HUES48 (cell line): ENCODE results near the gene BPTF.
"Not testable (repeated sequence)": the region's sequence is repeated elsewhere in the genome, so short reads cannot be mapped to it uniquely, and the experiment has no call there.

Experiments used
- H3K27ac ChIP-seq: one replicate; pipeline ENCODE4 v1.7.0; 2013; ENCODE audit warnings: low read depth, low read length, inconsistent platforms
- H3K27me3 ChIP-seq: 2 replicates; pipeline ENCODE4 v1.6.1; 2013; ENCODE audit warnings: mild to moderate bottlenecking, low read length; ENCODE audit not compliant: control insufficient read depth, insufficient read depth
- H3K36me3 ChIP-seq: 2 replicates; pipeline ENCODE4 v1.6.1; 2013; ENCODE audit warnings: low read length; ENCODE audit not compliant: control insufficient read depth, insufficient read depth
- H3K4me1 ChIP-seq: 2 replicates; pipeline ENCODE4 v1.6.1; 2013; ENCODE audit warnings: mild to moderate bottlenecking, low read length; ENCODE audit not compliant: control insufficient read depth, insufficient read depth
- H3K4me3 ChIP-seq: 2 replicates; pipeline ENCODE4 v1.5.1; 2013; ENCODE audit warnings: mild to moderate bottlenecking, low read depth, low read length
- H3K9ac ChIP-seq: 2 replicates; pipeline ENCODE4 v1.6.1; 2013; ENCODE audit warnings: mild to moderate bottlenecking, low read depth, low read length, moderate library complexity
- H3K9me3 ChIP-seq: 2 replicates; pipeline ENCODE4 v1.6.1; 2013; ENCODE audit warnings: low read length; ENCODE audit not compliant: control insufficient read depth, insufficient read depth

BPTF gene

DNA sequence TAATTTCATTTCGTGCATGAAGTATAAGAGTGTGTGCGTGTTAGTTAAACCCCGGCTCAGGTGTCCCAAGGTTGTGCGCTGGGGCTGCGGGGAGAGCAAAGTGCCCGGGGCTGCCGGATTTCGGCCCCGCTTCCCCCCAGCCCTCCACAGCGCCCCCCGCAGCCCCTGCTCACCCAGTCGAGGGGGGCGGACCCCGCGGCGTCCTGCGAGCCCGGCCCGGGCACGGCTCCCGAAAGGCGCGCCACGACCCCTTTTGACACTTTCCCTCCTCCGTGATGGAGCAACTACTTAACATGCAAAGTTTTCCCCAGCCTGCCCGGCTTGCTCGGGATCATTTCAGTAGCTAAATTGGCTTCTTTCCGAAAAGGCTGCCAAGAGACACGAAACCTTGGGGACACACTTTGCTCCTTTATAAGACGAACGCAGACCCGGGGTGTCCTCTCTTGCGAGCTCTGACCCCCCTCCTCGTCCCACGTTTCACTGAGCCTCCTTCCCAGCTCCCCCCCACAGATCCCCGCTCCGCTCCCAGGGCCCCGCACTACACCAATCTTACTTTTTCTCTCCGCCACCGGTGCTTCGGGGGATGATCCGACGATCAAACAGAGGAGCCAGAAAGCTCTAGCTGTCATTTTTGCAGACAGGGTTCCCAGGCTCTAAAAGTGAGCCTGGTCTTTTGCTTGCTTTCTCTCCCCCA is 170.4 kb downstream of the BPTF start:
- no peak overlapping the region for H3K27ac ChIP-seq
- H3K9ac ChIP-seq, result no peak overlapping the region
- peaks cover 12% of the 10 kb centered on the region for H3K4me1 ChIP-seq
- H3K4me3 ChIP-seq, result peak overlapping the region; percentile 81
- peaks cover 27% of the 10 kb centered on the region for H3K27me3 ChIP-seq
- no peaks in the 10 kb centered on the region for H3K36me3 ChIP-seq
- H3K9me3 ChIP-seq, result no peaks in the 10 kb centered on the region

DNA sequence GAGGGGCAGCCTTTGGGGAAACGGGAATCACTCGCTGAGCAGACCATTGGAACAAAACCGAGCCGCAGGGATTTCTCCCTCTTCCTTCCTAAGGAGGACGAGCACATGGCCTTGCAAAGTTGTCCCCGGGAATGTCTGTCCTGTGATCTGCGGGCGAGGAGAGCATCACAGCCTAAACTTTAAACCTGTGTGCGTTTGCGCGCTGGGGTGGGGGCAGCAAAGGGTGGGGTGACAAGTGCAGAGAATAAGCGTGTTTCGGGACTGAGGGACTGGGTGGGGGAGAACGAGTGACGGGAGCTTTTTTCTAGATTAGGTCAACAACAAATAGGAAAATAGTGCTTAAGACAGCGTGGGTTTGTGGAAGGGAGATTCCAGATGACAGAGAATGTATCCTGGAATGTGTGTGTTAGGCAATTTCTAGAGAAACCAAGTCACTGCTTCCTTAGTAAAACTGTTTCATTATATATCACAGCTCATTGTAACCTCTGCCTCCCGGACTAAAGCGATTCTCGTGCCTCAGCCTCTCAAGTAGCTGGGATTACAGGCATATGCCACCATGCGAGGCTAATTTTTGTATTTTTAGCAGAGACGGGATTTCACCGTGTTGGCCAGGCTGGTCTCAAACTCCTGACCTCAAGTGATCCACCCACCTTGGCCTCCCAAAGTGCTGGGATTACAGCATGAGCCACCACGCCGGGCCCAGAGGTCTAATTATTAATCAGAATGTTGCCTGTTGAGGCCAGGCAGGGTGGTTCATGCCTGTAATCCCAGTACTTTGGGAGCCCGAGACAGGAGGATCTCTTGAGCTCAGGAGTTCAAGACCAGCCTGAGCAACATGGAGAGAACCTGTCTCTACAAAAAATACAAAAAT is 171.2 kb downstream of the BPTF start, which contains the start of gene C17orf58:
C17orf58 (minus strand) TSS at position 169 of the 871 bp plus-strand sequence. CDS start 271 bp downstream, outside the sequence.
- H3K9me3 ChIP-seq, H3K9ac ChIP-seq, H3K36me3 ChIP-seq, H3K27ac ChIP-seq: not testable (repeated sequence)
- Histone ChIP-seq H3K4me1 (peaks cover 12% of the 10 kb centered on the region), H3K27me3 (peaks cover 27% of the 10 kb centered on the region), H3K4me3 (peak within 1 kb of the TSS; percentile 81)

DNA sequence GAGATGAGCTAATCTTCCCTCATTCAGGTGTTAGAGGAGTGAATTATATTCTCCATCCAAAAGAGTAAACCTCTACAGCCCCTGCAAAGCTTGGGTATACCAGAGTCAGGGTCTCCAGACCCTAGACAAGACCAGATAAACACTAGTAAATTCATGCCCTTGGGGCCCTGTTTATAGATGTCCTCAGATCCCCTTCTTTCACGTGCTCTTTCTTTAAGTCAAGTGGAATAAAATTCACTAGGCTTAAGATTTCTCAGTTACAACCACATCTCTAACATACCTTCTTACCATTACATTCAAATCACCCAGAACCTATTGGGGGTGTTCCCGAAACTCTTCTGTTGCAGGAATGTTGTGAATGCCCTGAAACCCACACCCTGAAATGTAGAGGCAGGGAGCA is 173.2 kb downstream of the BPTF start:
- peaks cover 27% of the 10 kb centered on the region for H3K27me3 ChIP-seq
- H3K9me3 ChIP-seq, result no peaks in the 10 kb centered on the region
- no peak overlapping the region for H3K27ac ChIP-seq
- peaks cover 12% of the 10 kb centered on the region for H3K4me1 ChIP-seq
- H3K9ac ChIP-seq, result no peak overlapping the region
- no peaks in the 10 kb centered on the region for H3K36me3 ChIP-seq
- no peak overlapping the region for H3K4me3 ChIP-seq

DNA sequence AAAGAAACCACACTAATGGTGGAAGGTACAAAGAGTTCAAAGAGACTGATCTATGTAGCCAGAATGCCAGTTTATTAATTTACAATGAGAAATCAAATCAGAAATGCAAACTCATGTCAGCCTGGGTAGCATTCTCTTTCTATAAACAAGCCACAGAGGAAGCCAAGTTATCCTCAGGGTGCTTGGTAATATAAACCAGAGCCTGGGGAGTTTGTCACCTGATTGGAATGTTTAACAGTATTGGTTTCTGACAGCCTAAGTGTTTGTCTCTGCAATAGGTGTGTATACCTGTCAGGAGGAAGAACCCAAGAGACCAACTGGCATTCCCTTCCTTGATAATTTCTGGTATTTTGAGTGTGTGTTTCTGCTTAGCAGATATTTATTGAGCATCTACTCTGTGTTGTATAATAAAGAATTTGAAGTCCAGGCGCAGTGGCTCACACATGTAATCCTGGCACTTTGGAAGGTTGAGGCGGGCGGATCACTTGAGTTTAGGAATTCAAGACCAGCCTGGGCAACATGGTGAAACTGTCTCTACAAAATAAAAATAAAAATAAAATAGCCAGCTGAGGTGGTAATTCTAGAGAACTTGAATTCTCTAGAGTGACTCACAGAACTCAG is 174.1 kb downstream of the BPTF start:
- H3K27ac ChIP-seq, result no peak overlapping the region
- H3K9ac ChIP-seq, result no peak overlapping the region

DNA sequence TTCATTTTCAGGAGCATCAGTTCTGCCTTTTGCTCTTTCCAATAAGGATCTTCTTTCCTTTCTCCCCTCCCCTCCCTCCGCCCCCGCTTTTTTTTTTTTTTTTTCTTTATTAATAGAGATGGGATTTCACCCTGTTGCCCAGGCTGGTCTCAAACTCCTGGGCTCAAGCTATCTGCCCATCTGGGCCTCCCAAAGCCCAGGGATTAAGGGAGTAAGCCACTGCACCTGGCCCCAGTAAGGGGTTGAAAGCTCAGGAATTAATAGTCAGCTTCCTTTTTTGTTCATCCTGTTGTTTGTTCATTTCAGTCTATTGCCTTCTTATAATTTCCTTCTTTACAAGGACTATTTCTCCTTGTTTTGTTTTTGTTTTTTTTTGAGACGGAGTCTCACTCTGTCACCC is 178.9 kb downstream of the BPTF start:
- Histone ChIP-seq H3K36me3 (no peaks in the 10 kb centered on the region), H3K4me1 (no peaks in the 10 kb centered on the region), H3K9ac (no peak overlapping the region), H3K4me3 (no peak overlapping the region), H3K27me3 (no peaks in the 10 kb centered on the region), H3K9me3 (no peaks in the 10 kb centered on the region), H3K27ac (no peak overlapping the region)

More for the DNA sequence above, 174.1 kb downstream of the BPTF start:
- Histone ChIP-seq H3K9me3 (no peaks in the 10 kb centered on the region), H3K36me3 (no peaks in the 10 kb centered on the region), H3K27me3 (peaks cover 27% of the 10 kb centered on the region), H3K4me3 (no peak overlapping the region), H3K4me1 (peaks cover 9% of the 10 kb centered on the region)

DNA sequence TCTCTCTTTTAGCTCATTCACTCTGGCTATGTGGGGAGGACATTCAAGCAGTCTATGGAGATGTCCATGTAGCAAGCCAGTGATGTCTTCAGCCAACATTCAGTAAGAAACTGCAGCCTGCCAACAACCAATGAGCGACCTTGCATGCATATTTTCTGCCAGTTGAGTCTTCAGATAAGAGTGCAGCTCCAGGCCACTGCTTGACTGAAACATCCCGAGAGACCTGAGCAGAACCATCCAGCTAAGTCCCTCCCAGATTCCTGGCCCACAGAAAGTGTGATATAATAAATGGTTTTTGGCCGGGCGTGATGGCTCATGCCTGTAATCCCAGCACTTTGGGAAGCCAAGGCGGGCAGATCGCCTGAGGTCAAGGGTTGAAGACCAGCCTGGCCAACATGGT is 181.5 kb downstream of the BPTF start:
- H3K27ac ChIP-seq, result no peak overlapping the region
- H3K36me3 ChIP-seq, result no peaks in the 10 kb centered on the region
- no peaks in the 10 kb centered on the region for H3K27me3 ChIP-seq
- H3K9me3 ChIP-seq, result no peaks in the 10 kb centered on the region
- H3K9ac ChIP-seq, result no peak overlapping the region
- H3K4me3 ChIP-seq, result no peak overlapping the region
- no peaks in the 10 kb centered on the region for H3K4me1 ChIP-seq

DNA sequence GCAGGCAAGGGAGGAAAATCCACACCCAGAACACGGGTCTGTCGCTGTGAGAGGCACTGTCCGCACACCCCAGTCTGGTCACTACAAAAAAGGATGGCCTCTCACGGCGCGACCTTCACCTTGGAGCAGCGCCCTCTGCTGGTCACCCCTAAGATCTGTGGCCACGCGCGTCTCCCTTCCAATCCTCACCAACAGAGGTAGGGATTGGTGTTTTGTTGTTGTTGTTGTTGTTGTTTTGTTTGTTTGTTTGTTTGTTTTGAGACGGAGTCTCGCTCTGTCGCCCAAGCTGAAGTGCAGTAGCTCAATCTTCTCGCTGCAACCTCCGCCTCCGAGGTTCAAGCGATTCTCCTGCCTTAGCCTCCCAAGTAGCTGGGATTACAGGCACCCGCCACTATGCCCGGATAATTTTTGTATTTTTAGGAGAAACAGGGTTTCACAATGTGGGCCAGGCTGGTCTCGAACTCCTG is 185.9 kb downstream of the BPTF start:
- no peak overlapping the region for H3K27ac ChIP-seq
- no peaks in the 10 kb centered on the region for H3K36me3 ChIP-seq
- no peak overlapping the region for H3K9ac ChIP-seq
- H3K9me3 ChIP-seq, result no peaks in the 10 kb centered on the region
- H3K4me3 ChIP-seq, result 0 out of 2 replicates have a peak overlapping the region, but pooled peaks have one; percentile 32
- H3K4me1 ChIP-seq, result no peaks in the 10 kb centered on the region
- no peaks in the 10 kb centered on the region for H3K27me3 ChIP-seq

DNA sequence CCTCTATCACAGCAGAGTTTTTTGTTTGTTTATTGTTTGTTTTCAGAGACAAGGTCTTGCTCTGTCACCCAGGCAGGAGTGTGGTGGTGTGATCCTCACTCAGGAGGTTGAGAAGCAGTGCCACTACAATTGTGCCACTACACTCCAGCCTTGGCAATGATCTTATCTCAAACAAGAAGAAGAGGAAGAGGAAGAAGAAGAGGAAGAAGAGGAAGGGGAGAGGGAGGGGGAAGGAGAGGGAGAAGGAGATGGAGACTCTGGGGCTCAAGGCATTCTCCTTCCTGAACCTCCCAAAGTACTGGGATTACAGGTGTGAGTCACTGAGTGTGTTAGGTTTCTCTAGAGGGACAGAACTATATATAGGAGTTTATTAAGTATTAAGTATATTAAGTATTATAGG is 188.1 kb downstream of the BPTF start:
- Histone ChIP-seq H3K27ac (no peak overlapping the region), H3K4me1 (peaks cover 4% of the 10 kb centered on the region; the same call in 1 of the 2 replicates), H3K9ac (no peak overlapping the region), H3K4me3 (no peak overlapping the region), H3K9me3 (no peaks in the 10 kb centered on the region), H3K27me3 (no peaks in the 10 kb centered on the region), H3K36me3 (no peaks in the 10 kb centered on the region)

DNA sequence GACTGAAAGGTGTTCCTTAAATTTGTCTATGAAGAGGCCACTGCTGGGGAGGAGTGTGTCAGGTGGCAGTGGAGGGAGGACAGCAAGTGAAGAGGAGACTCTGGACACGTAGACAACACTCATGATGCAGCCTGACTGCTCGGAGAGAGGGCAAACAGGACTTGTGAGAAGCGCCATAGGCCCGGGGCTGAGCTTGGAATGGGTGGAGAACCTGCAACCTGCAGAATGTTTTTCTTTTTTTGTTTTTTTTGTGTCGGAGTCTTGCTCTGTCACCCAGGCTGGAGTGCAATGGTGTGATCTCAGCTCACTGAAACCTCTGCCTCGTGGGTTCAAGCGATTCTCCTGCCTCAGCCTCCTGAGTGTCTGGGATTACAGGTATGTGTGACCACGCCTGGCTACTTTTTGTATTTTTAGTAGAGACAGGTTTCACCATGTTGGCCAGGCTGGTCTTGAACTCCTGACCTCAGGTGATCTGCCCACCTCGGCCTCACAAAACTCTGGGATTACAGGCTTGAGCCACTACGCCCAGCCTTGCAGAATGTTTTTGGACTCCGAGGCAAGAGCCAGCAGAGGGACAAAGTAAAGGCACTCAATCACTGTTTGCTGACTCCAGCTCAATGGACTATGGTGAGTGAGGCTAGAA is 189.9 kb downstream of the BPTF start:
- Histone ChIP-seq H3K9ac (no peak overlapping the region), H3K27ac (no peak overlapping the region), H3K4me1 (peaks cover 4% of the 10 kb centered on the region; the same call in 1 of the 2 replicates), H3K27me3 (no peaks in the 10 kb centered on the region), H3K36me3 (no peaks in the 10 kb centered on the region), H3K9me3 (no peaks in the 10 kb centered on the region), H3K4me3 (no peak overlapping the region)

DNA sequence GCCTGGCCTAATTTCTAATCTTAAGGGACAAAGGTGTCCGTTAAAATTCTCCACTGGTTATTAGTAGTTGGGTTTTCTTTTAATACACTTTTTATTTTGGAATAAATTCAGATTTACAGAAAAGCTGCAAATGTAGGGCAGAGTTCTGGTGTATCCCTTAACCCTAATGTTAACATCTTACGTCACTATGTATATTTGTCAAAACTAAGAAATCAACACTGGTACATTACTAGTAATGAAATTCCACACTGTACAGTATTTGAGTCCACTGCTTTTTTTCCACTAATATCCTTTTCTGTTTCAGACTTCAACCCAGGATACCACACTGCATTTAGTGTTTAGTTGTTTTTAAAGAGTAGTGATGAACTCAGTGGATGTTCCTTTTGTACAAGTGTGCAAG is 191.5 kb downstream of the BPTF start:
- no peak overlapping the region for H3K4me3 ChIP-seq
- H3K9me3 ChIP-seq, result no peaks in the 10 kb centered on the region
- H3K9ac ChIP-seq, result no peak overlapping the region
- H3K4me1 ChIP-seq, result peaks cover 8% of the 10 kb centered on the region
- H3K36me3 ChIP-seq, result no peaks in the 10 kb centered on the region
- H3K27me3 ChIP-seq, result no peaks in the 10 kb centered on the region
- H3K27ac ChIP-seq, result no peak overlapping the region
